Lower lobe of right lung (tissue), 2 donors: ENCODE measurements around the gene VASH1. TPM values are rescaled to one million over a fixed set of nuclear protein-coding genes. Genes with fewer than 3 reads are reported as not detected.

Experiments used
- ATAC-seq, 2 donors: fragments of 200-7000 bp; cut with Tn5 transposase; one replicate each; pipeline ENCODE4 v1.9.1; 2020 to 2022; ENCODE audit warnings: mild to moderate bottlenecking in 2 of 2, moderate library complexity in 2 of 2
- DNase-seq: peaks from one replicate; pipeline ENCODE4 v3.0.0-alpha.2; 2020
- H3K27ac ChIP-seq: fragments of 200-600 bp; one replicate; pipeline ENCODE4 v1.8.0; 2022
- H3K27me3 ChIP-seq: fragments of 200-600 bp; one replicate; pipeline ENCODE4 v1.8.0; 2022; ENCODE audit warnings: low read depth
- H3K36me3 ChIP-seq: fragments of 200-600 bp; one replicate; pipeline ENCODE4 v1.8.0; 2022; ENCODE audit warnings: mild to moderate bottlenecking
- H3K4me1 ChIP-seq: fragments of 200-600 bp; one replicate; pipeline ENCODE4 v1.8.0; 2022
- H3K4me3 ChIP-seq: fragments of 200-600 bp; one replicate; pipeline ENCODE4 v1.8.0; 2022; ENCODE audit warnings: mild to moderate bottlenecking
- H3K9me3 ChIP-seq: fragments of 200-600 bp; one replicate; pipeline ENCODE4 v1.8.0; 2022
- CTCF ChIP-seq: fragments of 200-600 bp; IDR thresholded peaks from one replicate; pipeline ENCODE4 v1.8.0; 2022; ENCODE audit warnings: antibody characterized with exemption, mild to moderate bottlenecking
- intact Hi-C: fragments of 100-400 bp; cut with DNase I; formaldehyde crosslinking; loops from one replicate; pipeline ENCODE4 v1.11.0; 2022
- total RNA-seq: library from RNA; stranded (reverse); fragmentation: NEBNext Ultra II Directional; extraction: Animal tissue kit (Norgen Biotek cat#: 25700); gene quantifications from one replicate; pipeline ENCODE4 v1.2.1, GENCODE V29; 2021
- donor health status: DM: no; HTN: yes; CAD: no; lungs with severe emphysema.

VASH1 gene
- total RNA-seq, 1 donor from 2014 or later: 51.7 TPM

- Histone ChIP-seq H3K36me3 (no peaks in the 10 kb centered on the region), H3K9me3 (no peaks in the 10 kb centered on the region), H3K27ac (no peak overlapping the region), H3K4me1 (peaks cover 34% of the 10 kb centered on the region), H3K27me3 (no peaks in the 10 kb centered on the region), H3K4me3 (no peak overlapping the region)
- intact Hi-C loops: no loop called here
- no peak for DNase-seq
- no peak for ATAC-seq
- no peak for TF ChIP-seq CTCF
Measured at GRCh38 chr14:76765461-76765931, 4.2 kb downstream of the VASH1 start.

GRCh38 chr14:76767681-76768656 lies 6.7 kb downstream of the VASH1 start:
- intact Hi-C loops: no loop called here
- Histone ChIP-seq H3K27ac (peak overlapping the region; percentile 77), H3K36me3 (no peaks in the 10 kb centered on the region), H3K27me3 (no peaks in the 10 kb centered on the region), H3K4me3 (no peak overlapping the region), H3K4me1 (peaks cover 42% of the 10 kb centered on the region), H3K9me3 (no peaks in the 10 kb centered on the region)
- no peak for TF ChIP-seq CTCF
- ATAC-seq (peak; percentile 82 to 90), DNase-seq (peak; percentile 84)

- no peaks in the 10 kb centered on the region for H3K36me3 ChIP-seq
- intact Hi-C loops: no loop called here
- no peaks in the 10 kb centered on the region for H3K27me3 ChIP-seq
- H3K4me3 ChIP-seq: no peak overlapping the region
- no peak for ATAC-seq
- TF ChIP-seq CTCF: no peak
- H3K27ac ChIP-seq: peak overlapping the region; percentile 77
- no peak for DNase-seq
- H3K9me3 ChIP-seq: no peaks in the 10 kb centered on the region
- peaks cover 47% of the 10 kb centered on the region for H3K4me1 ChIP-seq
Measured at GRCh38 chr14:76768671-76769500, 7.6 kb downstream of the VASH1 start.

- DNase-seq: no peak
- H3K27me3 ChIP-seq: no peaks in the 10 kb centered on the region
- no peaks in the 10 kb centered on the region for H3K36me3 ChIP-seq
- no peak overlapping the region for H3K27ac ChIP-seq
- no peak overlapping the region for H3K4me3 ChIP-seq
- intact Hi-C loops: no loop called here
- no peak for ATAC-seq
- H3K9me3 ChIP-seq: no peaks in the 10 kb centered on the region
- H3K4me1 ChIP-seq: peaks cover 54% of the 10 kb centered on the region
- no peak for TF ChIP-seq CTCF
Measured at GRCh38 chr14:76769636-76770292, 8.5 kb downstream of the VASH1 start.
